D721Med (cell line): ENCODE data around the gene MRM1.

Experiments used
- DNase-seq: peaks from one replicate; pipeline ENCODE4 v3.0.0; 2011; ENCODE audit warnings: low spot score; ENCODE audit not compliant: insufficient read length
- FAIRE-seq: peaks from 2 replicates; lab custom pipeline; 2011; peaks lifted over from hg19 to GRCh38; lab: Jason Lieb, UNC
- TF ChIP-seq, protein P1 (sequence below): IDR thresholded peaks from 2 replicates; pipeline ENCODE4 v1.5.1; 2012; ENCODE audit warnings: mild to moderate bottlenecking, control low read depth; ENCODE audit not compliant: insufficient read depth; ENCODE audit errors: missing control alignments

MRM1 gene

DNA sequence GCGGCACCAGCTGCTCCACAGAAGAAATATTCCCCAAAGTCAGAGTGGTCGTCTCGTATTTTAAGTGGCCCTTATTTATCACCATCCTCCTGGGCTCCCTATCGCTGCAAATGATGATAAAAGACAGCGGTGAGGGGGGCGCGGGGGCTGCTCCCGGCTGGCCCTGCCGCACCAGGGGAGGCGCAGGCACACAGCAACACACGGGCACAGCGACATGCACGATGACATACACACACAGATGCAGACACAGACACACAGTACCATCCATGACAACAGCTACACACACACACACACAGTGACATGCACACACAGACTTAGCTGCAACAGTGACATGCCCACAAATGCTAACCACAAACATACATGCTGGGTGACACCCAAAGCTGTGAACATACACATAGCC lies 52.5 kb downstream of the MRM1 start:
- TF ChIP-seq, protein P1, sequence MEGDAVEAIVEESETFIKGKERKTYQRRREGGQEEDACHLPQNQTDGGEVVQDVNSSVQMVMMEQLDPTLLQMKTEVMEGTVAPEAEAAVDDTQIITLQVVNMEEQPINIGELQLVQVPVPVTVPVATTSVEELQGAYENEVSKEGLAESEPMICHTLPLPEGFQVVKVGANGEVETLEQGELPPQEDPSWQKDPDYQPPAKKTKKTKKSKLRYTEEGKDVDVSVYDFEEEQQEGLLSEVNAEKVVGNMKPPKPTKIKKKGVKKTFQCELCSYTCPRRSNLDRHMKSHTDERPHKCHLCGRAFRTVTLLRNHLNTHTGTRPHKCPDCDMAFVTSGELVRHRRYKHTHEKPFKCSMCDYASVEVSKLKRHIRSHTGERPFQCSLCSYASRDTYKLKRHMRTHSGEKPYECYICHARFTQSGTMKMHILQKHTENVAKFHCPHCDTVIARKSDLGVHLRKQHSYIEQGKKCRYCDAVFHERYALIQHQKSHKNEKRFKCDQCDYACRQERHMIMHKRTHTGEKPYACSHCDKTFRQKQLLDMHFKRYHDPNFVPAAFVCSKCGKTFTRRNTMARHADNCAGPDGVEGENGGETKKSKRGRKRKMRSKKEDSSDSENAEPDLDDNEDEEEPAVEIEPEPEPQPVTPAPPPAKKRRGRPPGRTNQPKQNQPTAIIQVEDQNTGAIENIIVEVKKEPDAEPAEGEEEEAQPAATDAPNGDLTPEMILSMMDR: no peak
- FAIRE-seq: no peak
- no peak for DNase-seq

DNA sequence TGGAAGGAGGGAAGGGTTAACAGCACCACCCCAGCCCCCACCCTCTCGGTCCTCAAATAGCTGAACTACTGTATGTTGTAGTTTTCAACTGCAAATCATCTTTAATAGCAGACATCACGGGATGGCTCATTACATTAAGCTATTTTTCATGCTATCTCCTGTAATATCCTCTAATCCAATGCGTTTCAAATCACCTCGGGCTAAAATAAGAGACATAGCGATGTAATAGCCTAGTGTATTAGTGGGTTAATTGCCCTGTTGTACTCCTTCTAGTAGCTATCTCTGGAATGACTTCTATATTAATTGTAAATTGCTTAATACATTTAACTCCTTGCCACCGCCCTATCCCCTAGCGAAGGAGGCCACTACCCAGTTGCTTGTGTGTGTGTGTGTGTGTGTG lies 54.3 kb downstream of the MRM1 start:
- FAIRE-seq (no peak), DNase-seq (no peak)
- TF ChIP-seq, protein P1: no peak

DNA sequence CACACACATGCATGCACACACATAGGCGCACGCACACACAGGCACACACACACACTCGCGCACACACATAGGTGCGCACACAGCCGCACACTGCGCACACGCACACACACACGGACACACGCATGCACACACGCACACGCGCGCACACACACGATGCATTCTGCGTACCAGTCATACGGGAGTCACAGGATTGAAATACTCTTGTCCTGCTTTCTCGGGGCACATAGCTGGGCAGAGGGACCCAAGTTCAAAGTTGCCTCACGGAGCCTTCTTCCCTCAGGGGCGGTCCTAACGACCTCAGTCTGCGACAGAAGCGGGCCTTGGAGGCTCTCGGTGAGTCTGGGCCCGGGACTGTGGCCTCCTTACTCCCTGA lies 56.0 kb downstream of the MRM1 start:
- FAIRE-seq (no peak), DNase-seq (no peak)
- TF ChIP-seq, protein P1: no peak

DNA sequence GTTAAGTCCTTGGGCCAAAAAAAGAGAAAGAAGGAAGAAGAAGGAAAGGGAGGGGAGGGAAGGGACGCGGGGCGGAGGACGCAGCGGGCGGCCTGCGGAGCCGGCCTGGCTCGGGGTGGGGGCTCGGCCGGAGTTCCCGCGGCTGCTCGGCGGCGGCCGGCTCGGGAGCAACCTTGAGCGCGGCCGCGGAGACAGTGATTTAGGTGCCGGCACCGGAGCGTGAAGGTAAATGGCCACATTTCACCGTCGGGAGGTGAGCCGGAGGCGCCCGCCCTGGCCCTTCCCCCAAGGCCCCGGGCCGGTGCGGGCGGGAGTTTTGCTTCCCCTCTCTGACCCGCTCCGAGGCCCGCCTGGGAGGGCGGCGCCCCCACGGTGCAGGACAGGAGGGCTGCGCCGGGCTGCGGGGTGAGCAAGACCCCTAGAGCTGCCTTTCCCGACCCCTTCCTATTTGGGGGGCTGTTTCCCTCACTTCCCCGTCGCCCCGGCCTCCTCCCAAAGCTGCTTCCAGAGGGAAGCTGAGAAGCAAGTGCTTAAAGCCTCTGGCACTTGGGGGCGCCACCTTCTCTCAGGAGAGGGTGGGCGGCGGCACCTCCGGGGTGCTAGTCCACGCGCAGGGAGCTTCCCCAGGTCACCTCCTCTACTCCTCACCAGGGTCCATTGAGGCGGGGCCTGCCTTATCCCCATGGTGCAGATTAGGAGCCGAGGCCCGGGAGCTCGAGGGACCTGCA lies 56.5 kb downstream of the MRM1 start:
- FAIRE-seq: no peak
- TF ChIP-seq, protein P1: no peak
- DNase-seq: no peak
